Parathyroid adenoma (tissue), 2 donors: ENCODE measurements around the gene TMEM59.
"Not testable (repeated sequence)": the region's sequence is repeated elsewhere in the genome, so short reads cannot be mapped to it uniquely, and the experiment has no call there.

Source experiments
- H2AFZ ChIP-seq: fragments of 300-600 bp; sonication (generic); one replicate; pipeline ENCODE4 v1.7.0; 2017; ENCODE audit warnings: antibody characterized with exemption, mild to moderate bottlenecking
- H3K27ac ChIP-seq: fragments of 300-600 bp; sonication (generic); one replicate; pipeline ENCODE4 v1.7.0; 2017
- H3K27me3 ChIP-seq: fragments of 300-600 bp; sonication (generic); one replicate; pipeline ENCODE4 v1.7.0; 2017; ENCODE audit warnings: low read length; ENCODE audit not compliant: control insufficient read depth, insufficient read depth
- H3K36me3 ChIP-seq: fragments of 300-600 bp; sonication (generic); one replicate; pipeline ENCODE4 v1.7.0; 2017; ENCODE audit warnings: low read length; ENCODE audit not compliant: control insufficient read depth, insufficient read depth
- H3K4me1 ChIP-seq: fragments of 300-600 bp; sonication (generic); one replicate; pipeline ENCODE4 v1.7.0; 2017; ENCODE audit warnings: control low read depth
- H3K4me2 ChIP-seq: fragments of 300-600 bp; sonication (generic); one replicate; pipeline ENCODE4 v1.7.0; 2017; ENCODE audit warnings: low read length
- H3K4me3 ChIP-seq: fragments of 300-600 bp; sonication (generic); one replicate; pipeline ENCODE4 v1.7.0; 2017; ENCODE audit warnings: low read depth, low read length
- H3K79me2 ChIP-seq: fragments of 300-600 bp; sonication (generic); one replicate; pipeline ENCODE4 v1.7.0; 2017; ENCODE audit warnings: control low read depth
- H3K9ac ChIP-seq: fragments of 300-600 bp; sonication (generic); one replicate; pipeline ENCODE4 v1.7.0; 2017; ENCODE audit warnings: mild to moderate bottlenecking
- H3K9me3 ChIP-seq: fragments of 300-600 bp; sonication (generic); one replicate; pipeline ENCODE4 v1.7.0; 2017; ENCODE audit warnings: low read length; ENCODE audit not compliant: control insufficient read depth
- TF ChIP-seq, protein P1 (sequence below): fragments of 300-600 bp; sonication (generic); IDR thresholded peaks from one replicate; pipeline ENCODE4 v1.7.0; 2017; ENCODE audit warnings: antibody characterized with exemption, mild to moderate bottlenecking
- donor health status: primary hyperparathyroidism.

The TMEM59 gene

DNA sequence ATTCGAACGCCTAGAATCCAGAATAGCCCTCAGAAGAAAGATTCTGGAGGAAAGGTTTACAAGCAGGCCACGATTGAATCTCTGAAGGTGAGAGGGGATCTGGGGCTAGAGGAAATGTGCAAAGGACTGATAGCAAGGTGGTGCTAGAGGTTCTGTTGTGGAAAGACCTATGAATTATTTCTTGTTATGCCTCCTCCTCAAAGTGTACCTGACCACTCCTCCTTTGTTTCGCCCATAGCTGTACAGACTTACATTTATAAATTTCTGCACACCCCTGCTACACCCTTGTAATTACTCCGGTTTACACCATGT lies 1.4 kb upstream of the TMEM59 start:
- TF ChIP-seq, protein P1, sequence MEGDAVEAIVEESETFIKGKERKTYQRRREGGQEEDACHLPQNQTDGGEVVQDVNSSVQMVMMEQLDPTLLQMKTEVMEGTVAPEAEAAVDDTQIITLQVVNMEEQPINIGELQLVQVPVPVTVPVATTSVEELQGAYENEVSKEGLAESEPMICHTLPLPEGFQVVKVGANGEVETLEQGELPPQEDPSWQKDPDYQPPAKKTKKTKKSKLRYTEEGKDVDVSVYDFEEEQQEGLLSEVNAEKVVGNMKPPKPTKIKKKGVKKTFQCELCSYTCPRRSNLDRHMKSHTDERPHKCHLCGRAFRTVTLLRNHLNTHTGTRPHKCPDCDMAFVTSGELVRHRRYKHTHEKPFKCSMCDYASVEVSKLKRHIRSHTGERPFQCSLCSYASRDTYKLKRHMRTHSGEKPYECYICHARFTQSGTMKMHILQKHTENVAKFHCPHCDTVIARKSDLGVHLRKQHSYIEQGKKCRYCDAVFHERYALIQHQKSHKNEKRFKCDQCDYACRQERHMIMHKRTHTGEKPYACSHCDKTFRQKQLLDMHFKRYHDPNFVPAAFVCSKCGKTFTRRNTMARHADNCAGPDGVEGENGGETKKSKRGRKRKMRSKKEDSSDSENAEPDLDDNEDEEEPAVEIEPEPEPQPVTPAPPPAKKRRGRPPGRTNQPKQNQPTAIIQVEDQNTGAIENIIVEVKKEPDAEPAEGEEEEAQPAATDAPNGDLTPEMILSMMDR, result no peak
- H2AFZ ChIP-seq, result no peak overlapping the region
- H3K36me3 ChIP-seq, result no peaks in the 10 kb centered on the region
- no peaks in the 10 kb centered on the region for H3K9me3 ChIP-seq
- H3K4me2 ChIP-seq, result peak overlapping the region; percentile 78
- H3K27ac ChIP-seq, result no peak overlapping the region
- peaks cover 13% of the 10 kb centered on the region for H3K79me2 ChIP-seq
- H3K4me1 ChIP-seq, result peaks cover 3% of the 10 kb centered on the region
- no peak overlapping the region for H3K9ac ChIP-seq
- H3K4me3 ChIP-seq, result peak overlapping the region; percentile 69
- H3K27me3 ChIP-seq, result no peaks in the 10 kb centered on the region

DNA sequence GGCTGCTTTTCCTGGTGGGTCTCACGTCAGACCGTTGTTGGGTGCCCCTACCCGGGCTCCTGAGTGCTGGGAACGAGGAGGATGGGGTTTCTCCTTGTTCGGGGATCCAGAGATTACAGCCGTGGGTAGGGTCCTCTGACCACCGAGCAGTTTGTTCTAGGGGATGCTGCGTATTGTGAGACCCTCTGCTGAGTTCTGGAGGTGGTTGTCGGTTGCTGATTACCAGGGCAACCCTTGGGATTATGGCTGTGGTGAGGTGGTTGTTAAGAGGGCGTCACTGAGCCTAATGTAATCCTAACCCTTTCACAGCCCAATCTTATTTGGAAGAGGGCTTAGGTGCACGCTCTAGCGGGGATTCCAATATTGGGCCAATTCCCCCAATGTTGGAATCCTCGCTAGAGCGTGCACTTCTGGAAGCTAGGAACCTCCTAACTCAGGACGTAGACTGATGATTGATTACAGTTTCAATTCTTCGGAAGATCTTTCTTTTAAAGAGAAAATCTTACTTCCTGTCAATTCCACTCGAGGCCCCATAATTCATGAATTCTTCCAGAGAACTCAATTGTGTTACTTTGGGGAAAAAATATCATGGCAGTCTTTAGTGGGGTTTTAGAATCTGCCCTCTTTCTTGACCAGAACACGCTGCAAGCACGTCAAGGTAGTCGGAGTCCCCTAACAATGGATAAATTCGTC lies 887 bp upstream of the TMEM59 start:
- Histone ChIP-seq H3K27me3 (no peaks in the 10 kb centered on the region), H3K27ac (peak overlapping the region; percentile 83), H3K9me3 (no peaks in the 10 kb centered on the region), H3K4me3 (peak overlapping the region; percentile 69), H3K79me2 (peaks cover 14% of the 10 kb centered on the region), H3K9ac (peak overlapping the region; percentile 53), H3K4me2 (peak overlapping the region; percentile 78), H3K4me1 (peaks cover 3% of the 10 kb centered on the region), H2AFZ (peak overlapping the region; percentile 95), H3K36me3 (no peaks in the 10 kb centered on the region)
- TF ChIP-seq, protein P1, result no peak

DNA sequence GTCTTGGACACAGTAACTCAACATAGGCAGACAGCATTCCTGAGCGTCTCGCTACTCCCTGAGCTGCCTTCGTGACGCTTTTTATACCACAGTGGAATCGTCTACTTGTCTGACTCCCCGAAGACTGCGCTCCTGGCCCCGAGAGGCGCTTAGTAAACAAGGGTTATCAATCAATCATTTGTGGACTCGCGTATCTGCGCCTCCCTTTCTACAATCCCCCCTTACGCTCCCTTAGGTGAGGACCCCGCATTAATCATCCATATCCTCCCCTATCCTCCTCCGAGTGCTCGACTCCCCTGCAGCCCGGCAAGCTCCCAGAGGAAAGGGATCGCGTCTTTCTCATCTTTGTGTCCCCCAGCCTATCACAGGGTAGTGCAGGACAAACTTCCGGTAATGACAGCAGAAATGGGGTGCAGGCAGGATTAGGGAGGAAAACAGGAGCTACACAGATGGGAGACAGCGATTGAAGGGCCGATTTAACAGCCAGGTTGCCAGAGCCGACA lies 522 bp downstream of the TMEM59 start:
- H2AFZ ChIP-seq, result peak overlapping the region; percentile 95
- H3K9me3 ChIP-seq, result no peaks in the 10 kb centered on the region
- peak overlapping the region; percentile 78 for H3K4me2 ChIP-seq
- TF ChIP-seq, protein P1, result no peak
- H3K27me3 ChIP-seq, result no peaks in the 10 kb centered on the region
- H3K4me1 ChIP-seq, result peaks cover 4% of the 10 kb centered on the region
- peaks cover 19% of the 10 kb centered on the region for H3K79me2 ChIP-seq
- H3K4me3 ChIP-seq, result peak overlapping the region; percentile 69
- H3K36me3 ChIP-seq, result no peaks in the 10 kb centered on the region
- peak overlapping the region; percentile 83 for H3K27ac ChIP-seq
- peak overlapping the region; percentile 38 for H3K9ac ChIP-seq

DNA sequence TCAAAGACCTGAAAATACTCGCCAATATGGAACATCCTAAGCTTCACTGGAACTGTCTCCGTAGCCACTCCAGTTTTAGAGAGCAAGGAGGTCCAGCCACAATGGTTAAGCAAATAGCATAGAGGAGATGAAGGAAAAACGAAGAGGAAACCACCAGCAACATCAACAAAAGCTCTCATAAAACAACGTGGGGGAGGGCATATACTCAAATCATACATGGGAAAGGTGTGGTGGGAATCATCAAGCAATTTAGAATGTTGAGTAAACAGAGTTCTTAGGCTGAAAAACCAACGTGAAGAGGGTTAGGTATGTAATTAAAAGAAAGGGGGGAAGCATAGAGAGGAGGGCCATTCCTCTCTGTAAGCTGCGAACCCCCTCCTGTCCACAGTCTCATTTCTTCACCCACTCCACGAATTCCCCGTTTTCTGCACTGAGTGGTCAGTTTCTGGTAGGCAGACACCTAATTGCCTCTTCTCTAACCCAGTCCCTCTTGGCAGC lies 1.0 kb downstream of the TMEM59 start:
- Histone ChIP-seq H3K4me3 (peak overlapping the region; percentile 69), H3K4me2 (peak overlapping the region; percentile 78), H3K36me3 (no peaks in the 10 kb centered on the region), H2AFZ (no peak overlapping the region), H3K9me3 (no peaks in the 10 kb centered on the region), H3K9ac (no peak overlapping the region), H3K27ac (peak overlapping the region; percentile 83), H3K27me3 (no peaks in the 10 kb centered on the region), H3K79me2 (peaks cover 19% of the 10 kb centered on the region), H3K4me1 (peaks cover 4% of the 10 kb centered on the region)
- TF ChIP-seq, protein P1, result no peak

DNA sequence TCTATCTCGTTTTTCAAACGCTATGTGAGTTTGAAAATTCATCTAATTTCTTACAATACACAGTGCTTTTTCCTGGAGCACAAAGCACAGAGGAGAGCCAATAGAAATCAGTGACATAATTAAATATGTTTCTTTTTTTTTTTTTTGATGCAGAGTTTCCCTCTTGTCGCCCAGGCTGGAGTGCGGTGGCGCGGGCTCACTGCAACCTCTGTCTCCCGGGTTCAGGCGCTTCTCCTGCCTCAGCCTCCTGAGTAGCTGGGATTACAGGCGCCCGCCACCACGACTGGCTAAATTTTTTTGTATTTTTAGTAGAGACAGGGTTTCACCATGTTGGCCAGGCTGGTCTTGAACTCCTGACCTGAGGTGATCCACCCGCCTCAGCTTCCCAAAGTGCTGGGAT lies 2.6 kb downstream of the TMEM59 start:
- H3K4me2 ChIP-seq, H3K9me3 ChIP-seq, H3K27ac ChIP-seq, H3K4me3 ChIP-seq, H3K4me1 ChIP-seq, H3K27me3 ChIP-seq, H3K9ac ChIP-seq, H3K36me3 ChIP-seq, H2AFZ ChIP-seq: not testable (repeated sequence)
- H3K79me2 ChIP-seq, result peaks cover 22% of the 10 kb centered on the region
